ENCODE measurements around the gene FOSL2. TPM values are rescaled to one million over a fixed set of nuclear protein-coding genes. Genes with fewer than 3 reads are reported as not detected.

Gene FOSL2
- total and polyA plus RNA-seq, 8 donors: 10.0 to 39.1 (median 21.1) TPM

DNA sequence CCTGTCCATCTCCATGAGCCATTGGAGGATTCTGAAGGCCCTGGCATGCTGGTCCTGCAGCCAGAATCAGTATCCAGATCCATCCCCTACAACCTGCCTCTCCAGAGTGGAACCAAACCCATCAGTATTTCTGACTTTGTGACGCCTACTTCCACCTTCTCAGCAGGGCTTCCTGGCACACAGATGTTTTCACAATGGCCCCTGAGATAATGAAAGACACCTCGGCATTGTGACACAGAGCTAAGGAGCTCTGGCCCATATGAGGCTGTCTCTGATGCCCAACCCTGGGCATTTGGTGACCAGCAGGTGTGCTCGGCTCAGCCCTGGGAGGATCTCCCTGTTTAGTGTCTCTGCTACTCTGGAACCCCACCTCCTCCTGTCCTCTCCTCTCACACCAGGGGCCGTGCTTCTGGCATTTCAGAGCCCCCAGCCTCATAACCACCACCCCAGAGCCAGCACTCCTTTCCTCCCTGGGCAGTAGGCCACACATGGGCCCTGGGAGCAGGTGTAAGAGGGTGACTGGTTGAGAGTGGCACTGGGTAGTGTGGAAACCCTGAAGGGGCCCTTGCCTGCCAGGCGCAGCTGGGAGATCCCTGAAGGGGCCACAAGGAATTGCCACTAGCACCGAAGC is 38.2 kb downstream of the FOSL2 start:
- ATAC-seq (peak in 1 of 4 donors; percentile 4), DNase-seq (peak in 1 of 6 donors; percentile 30), FAIRE-seq (no peak)
- peaks cover 0 to 11% (median 6%) of the 10 kb centered on the region in 3 donors for H3K4me1 ChIP-seq
- H3K27me3 ChIP-seq: no peaks in the 10 kb centered on the region
- intact Hi-C loops (cut with DNase I): no loop called here
- TF ChIP-seq, protein P1, sequence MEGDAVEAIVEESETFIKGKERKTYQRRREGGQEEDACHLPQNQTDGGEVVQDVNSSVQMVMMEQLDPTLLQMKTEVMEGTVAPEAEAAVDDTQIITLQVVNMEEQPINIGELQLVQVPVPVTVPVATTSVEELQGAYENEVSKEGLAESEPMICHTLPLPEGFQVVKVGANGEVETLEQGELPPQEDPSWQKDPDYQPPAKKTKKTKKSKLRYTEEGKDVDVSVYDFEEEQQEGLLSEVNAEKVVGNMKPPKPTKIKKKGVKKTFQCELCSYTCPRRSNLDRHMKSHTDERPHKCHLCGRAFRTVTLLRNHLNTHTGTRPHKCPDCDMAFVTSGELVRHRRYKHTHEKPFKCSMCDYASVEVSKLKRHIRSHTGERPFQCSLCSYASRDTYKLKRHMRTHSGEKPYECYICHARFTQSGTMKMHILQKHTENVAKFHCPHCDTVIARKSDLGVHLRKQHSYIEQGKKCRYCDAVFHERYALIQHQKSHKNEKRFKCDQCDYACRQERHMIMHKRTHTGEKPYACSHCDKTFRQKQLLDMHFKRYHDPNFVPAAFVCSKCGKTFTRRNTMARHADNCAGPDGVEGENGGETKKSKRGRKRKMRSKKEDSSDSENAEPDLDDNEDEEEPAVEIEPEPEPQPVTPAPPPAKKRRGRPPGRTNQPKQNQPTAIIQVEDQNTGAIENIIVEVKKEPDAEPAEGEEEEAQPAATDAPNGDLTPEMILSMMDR (IDR thresholded peaks at IDR 0.05): no peak
- 76 to 77% methylated on average over 6 of the region's 6 CpGs for WGBS, 2 donors
- H3K9me3 ChIP-seq: no peaks in the 10 kb centered on the region
- no peak overlapping the region for H3K27ac ChIP-seq
- H3K36me3 ChIP-seq: no peaks in the 10 kb centered on the region
- no peak overlapping the region for H3K4me3 ChIP-seq

DNA sequence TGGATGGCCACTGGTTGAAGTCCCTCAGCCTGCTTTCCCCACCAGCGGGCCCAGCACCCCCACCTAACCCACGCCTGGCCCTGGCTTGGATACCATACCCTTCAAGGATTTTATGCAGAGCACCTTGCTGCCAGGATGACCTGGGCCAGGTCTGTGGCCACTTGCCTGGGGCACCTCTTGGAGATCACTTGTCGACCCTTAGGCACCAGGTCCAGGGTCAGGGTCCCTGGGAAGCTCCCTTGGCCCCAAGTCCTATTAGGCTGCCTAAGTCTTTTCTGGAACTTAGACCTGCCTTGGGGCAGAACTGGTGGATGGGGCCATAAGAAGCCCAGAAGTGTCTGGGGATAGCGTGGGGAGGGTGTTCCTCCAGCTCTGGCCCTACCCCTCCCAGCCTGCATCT is 39.1 kb downstream of the FOSL2 start:
- TF ChIP-seq, protein P1 (IDR thresholded peaks at IDR 0.05): no peak
- no peaks in the 10 kb centered on the region for H3K9me3 ChIP-seq
- WGBS, 2 donors: 97 to 98% methylated on average over 4 of the region's 4 CpGs
- no peak overlapping the region for H3K27ac ChIP-seq
- H3K27me3 ChIP-seq: no peaks in the 10 kb centered on the region
- peak in 1 of 6 donors; percentile 29 for DNase-seq
- ATAC-seq: no peak
- intact Hi-C loops (cut with DNase I): no loop called here
- FAIRE-seq: no peak
- peaks cover 0 to 16% (median 6%) of the 10 kb centered on the region in 3 donors for H3K4me1 ChIP-seq
- H3K36me3 ChIP-seq: no peaks in the 10 kb centered on the region
- no peak overlapping the region for H3K4me3 ChIP-seq

DNA sequence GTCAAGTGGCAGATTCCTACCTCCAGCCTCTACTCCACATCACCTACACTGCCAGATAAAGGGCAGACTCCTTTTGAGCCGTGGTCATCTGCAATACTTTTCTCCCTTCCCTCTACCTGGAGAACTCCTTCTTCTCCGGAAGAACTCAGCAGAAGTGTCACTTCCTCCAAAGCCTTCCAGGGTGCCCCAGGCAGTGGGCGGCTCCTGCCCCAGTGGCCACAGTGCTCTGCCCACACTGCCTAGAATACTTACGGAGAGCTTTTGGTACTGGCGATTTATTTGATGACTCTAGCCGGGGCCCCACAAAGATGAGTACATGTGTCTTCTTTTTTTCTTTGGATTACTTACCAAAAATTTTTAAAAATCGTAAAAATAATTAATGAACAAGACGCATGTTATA is 39.7 kb downstream of the FOSL2 start:
- H3K27me3 ChIP-seq: no peaks in the 10 kb centered on the region
- intact Hi-C loops (cut with DNase I): no loop called here
- 95 to 98% methylated on average over 8 of the region's 8 CpGs for WGBS, 2 donors

DNA sequence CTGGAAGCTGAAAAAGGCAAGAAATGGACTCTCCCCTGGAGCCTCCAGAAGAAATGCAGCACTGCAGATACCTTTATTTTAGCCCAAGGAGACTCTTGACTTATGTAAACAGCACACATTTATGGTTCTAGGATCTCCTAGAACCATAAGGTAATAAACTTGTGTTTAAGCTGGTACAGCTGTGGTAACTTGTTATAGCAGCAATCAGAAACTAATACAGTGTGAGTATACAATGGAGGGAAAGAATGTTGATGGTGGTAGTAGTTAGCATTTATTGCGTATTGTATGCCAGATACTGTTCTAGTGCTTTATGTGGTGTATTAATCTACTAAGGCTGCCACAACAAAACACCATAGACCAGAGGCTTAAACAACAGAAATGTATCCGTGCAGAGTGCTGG is 40.6 kb downstream of the FOSL2 start:
- peaks cover 0 to 16% (median 6%) of the 10 kb centered on the region in 3 donors for H3K4me1 ChIP-seq
- FAIRE-seq (no peak), ATAC-seq (no peak), DNase-seq (no peak)
- H3K4me3 ChIP-seq: no peak overlapping the region
- H3K36me3 ChIP-seq: no peaks in the 10 kb centered on the region
- no peak overlapping the region for H3K27ac ChIP-seq
- H3K9me3 ChIP-seq: no peaks in the 10 kb centered on the region
- TF ChIP-seq, protein P1 (IDR thresholded peaks at IDR 0.05): no peak
- H3K27me3 ChIP-seq: no peaks in the 10 kb centered on the region
- intact Hi-C loops (cut with DNase I): no loop called here
- WGBS, 2 donors: 93 to 97% methylated on average over 2 of the region's 2 CpGs

More for the DNA sequence above, 39.7 kb downstream of the FOSL2 start:
- TF ChIP-seq, protein P1 (IDR thresholded peaks at IDR 0.05): no peak
- DNase-seq (no peak), ATAC-seq (no peak), FAIRE-seq (no peak)
- no peaks in the 10 kb centered on the region for H3K9me3 ChIP-seq
- H3K4me3 ChIP-seq: no peak overlapping the region
- H3K4me1 ChIP-seq: peaks cover 0 to 16% (median 6%) of the 10 kb centered on the region in 3 donors
- H3K27ac ChIP-seq: no peak overlapping the region
- no peaks in the 10 kb centered on the region for H3K36me3 ChIP-seq

DNA sequence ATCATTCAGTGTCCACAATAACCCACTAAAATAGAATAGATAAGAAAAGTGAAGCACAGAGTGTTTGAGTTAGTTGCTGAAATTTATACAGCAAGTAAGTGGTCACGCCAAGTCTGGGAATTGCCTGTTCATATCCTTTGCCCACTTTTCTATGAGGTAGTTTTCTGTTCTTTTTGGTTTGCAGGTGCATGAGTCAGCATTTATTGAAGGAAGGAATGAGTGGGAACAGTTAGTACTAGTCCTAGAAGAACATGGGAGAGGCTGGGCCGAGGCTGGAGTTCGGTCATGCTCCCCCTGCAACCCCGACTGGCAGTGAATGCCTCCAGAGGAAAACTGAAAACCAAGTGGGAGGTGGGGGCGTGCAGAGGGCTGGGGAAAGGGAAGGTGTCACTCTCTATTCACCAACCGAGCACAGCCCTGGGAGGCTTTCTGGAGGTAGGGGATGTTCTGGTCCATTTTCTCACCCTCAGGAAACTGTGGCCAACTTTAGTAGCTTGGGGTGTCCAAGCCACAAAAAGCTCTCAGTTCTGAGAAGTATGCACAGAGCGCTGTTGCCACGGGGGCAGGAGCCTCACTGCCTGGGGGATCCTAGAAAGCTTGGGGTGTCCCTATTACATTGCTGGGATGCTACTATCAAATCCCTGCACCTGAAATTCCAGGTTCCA is 41.4 kb downstream of the FOSL2 start:
- intact Hi-C loops (cut with DNase I): no loop called here
- FAIRE-seq (no peak), ATAC-seq (no peak), DNase-seq (no peak)
- 94 to 96% methylated on average over 8 of the region's 8 CpGs for WGBS, 2 donors
- Histone ChIP-seq H3K27ac (no peak overlapping the region), H3K36me3 (no peaks in the 10 kb centered on the region), H3K4me1 (peaks cover 0 to 14% (median 6%) of the 10 kb centered on the region in 3 donors), H3K27me3 (no peaks in the 10 kb centered on the region), H3K4me3 (no peak overlapping the region), H3K9me3 (no peaks in the 10 kb centered on the region)
- TF ChIP-seq, protein P1 (IDR thresholded peaks at IDR 0.05): no peak

All from pancreas (tissue), 10 donors.